Measurements from ENCODE around the gene LYPD3.

DNA sequence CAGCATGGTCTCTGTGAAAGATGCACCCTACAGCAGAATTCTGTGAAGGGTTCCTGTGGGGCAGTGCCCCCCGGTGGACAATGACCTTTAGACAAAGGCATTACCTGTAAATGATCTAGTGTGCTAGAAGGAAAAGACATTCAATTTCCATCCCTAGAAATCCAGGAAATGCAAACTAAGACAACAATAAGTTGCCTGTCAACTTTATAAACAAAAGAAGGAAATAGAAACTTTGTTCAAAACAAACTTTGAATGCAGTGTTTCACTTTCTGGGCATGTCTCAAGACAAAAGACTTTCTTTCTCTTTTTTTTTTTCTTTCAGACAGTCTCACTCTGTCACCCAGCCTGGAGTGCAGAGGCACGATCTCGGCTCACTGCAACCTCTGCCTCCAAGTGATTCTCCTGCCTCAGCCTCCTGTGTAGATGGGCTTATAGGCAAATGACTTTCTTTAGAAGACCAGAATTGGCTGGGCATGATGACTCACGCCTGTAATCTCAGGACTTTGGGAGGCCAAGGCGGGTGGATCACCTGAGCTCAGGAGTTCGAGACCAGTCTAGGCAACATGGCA, 35.2 kb downstream of the LYPD3 start:
- TF ChIP-seq, protein P1, sequence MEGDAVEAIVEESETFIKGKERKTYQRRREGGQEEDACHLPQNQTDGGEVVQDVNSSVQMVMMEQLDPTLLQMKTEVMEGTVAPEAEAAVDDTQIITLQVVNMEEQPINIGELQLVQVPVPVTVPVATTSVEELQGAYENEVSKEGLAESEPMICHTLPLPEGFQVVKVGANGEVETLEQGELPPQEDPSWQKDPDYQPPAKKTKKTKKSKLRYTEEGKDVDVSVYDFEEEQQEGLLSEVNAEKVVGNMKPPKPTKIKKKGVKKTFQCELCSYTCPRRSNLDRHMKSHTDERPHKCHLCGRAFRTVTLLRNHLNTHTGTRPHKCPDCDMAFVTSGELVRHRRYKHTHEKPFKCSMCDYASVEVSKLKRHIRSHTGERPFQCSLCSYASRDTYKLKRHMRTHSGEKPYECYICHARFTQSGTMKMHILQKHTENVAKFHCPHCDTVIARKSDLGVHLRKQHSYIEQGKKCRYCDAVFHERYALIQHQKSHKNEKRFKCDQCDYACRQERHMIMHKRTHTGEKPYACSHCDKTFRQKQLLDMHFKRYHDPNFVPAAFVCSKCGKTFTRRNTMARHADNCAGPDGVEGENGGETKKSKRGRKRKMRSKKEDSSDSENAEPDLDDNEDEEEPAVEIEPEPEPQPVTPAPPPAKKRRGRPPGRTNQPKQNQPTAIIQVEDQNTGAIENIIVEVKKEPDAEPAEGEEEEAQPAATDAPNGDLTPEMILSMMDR (IDR thresholded peaks at IDR 0.05; ENCODE audit: low read depth, low read length): peak; percentile 17
- no peak for TF ChIP-seq POLR2A (IDR thresholded peaks at IDR 0.05; ENCODE audit: extremely low read depth, insufficient read length)
